HepG2 (cell line): ENCODE data around the gene ATG9A. TPM values are rescaled to one million over a fixed set of nuclear protein-coding genes. Genes with fewer than 3 reads are reported as not detected.

Experiments used
- ARNT2 ChIP-seq: sonication (generic); formaldehyde crosslinking; IDR thresholded peaks from 2 replicates; pipeline ENCODE4 v1.8.0; 2022; ENCODE audit warnings: mild to moderate bottlenecking, low read depth, missing genetic modification reagents, moderate library complexity
- DPF2 ChIP-seq: sonication (generic); formaldehyde crosslinking; IDR thresholded peaks from 2 replicates; pipeline ENCODE4 v1.4.0; 2020; ENCODE audit warnings: mild to moderate bottlenecking, low read depth, missing genetic modification reagents, borderline replicate concordance
- MIER3 ChIP-seq: IDR thresholded peaks from 2 replicates; pipeline ENCODE4 v1.6.1; 2016; ENCODE audit warnings: missing compliant biosample characterization, borderline replicate concordance
- SP2 ChIP-seq: sonication (generic); formaldehyde crosslinking; IDR thresholded peaks from 2 replicates; pipeline ENCODE4 v1.5.1; 2020; ENCODE audit warnings: mild to moderate bottlenecking, missing genetic modification reagents
- ZNF282 ChIP-seq: fragments of 450-650 bp; IDR thresholded peaks from 2 replicates; pipeline ENCODE4 v1.6.1; 2018; ENCODE audit not compliant: partially characterized antibody
- ZNF430 ChIP-seq: sonication (generic); formaldehyde crosslinking; IDR thresholded peaks from 2 replicates; pipeline ENCODE4 v1.9.0; 2021; ENCODE audit warnings: mild to moderate bottlenecking, missing genetic modification reagents
- ZNF468 ChIP-seq: sonication (generic); formaldehyde crosslinking; IDR thresholded peaks from 2 replicates; pipeline ENCODE4 v1.8.0; 2022; ENCODE audit warnings: mild to moderate bottlenecking, moderate library complexity, missing genetic modification reagents
- ZNF788 ChIP-seq: sonication (generic); formaldehyde crosslinking; IDR thresholded peaks from 2 replicates; pipeline ENCODE4 v1.5.0; 2020; ENCODE audit warnings: mild to moderate bottlenecking, missing genetic modification reagents, borderline replicate concordance
- ZNF883 ChIP-seq: sonication (generic); formaldehyde crosslinking; IDR thresholded peaks from 2 replicates; pipeline ENCODE4 v1.5.1; 2020; ENCODE audit warnings: mild to moderate bottlenecking, missing genetic modification reagents; ENCODE audit errors: not compliant biosample characterization
- polyA plus RNA-seq, 8 experiments: library from polyadenylated mRNA; depleted of rRNA in 3 of 8; stranded (reverse) in 7 of 8; unstranded in 1 of 8; fragments of >200 nt; fragmentation: Illumina TruSeq in 4 of 8; extraction: Trizol in 4 of 8; gene quantifications; 2 replicates each; pipeline versions ENCODE4 v1.2.1 to v1.2.3, GENCODE V29; 2011 to 2016; ENCODE audit warnings: low read depth in 4 of 8, missing spikeins in 1 of 8, mixed read lengths in 1 of 8; ENCODE audit not compliant: insufficient read depth in 1 of 8
- total RNA-seq, 5 experiments: library from RNA; depleted of rRNA; stranded (reverse); fragments of >200 nt; fragmentation: Illumina TruSeq; extraction: Trizol; gene quantifications; 2 replicates each; pipeline ENCODE4 v1.2.3, GENCODE V29; 2016; ENCODE audit warnings: low read depth in 1 of 5
- TF ChIP-seq, protein P1 (sequence below): sonication (generic); formaldehyde crosslinking; IDR thresholded peaks from 2 replicates; pipeline ENCODE4 v1.8.1; 2023; ENCODE audit warnings: missing genetic modification reagents, inconsistent platforms, borderline replicate concordance
- TF ChIP-seq, protein P2 (sequence below): fragments of 450-650 bp; IDR thresholded peaks from 2 replicates; pipeline ENCODE4 v1.6.1; 2017; ENCODE audit warnings: mild to moderate bottlenecking
- TF ChIP-seq, protein P3 (sequence below), 2 experiments: sonication (generic) in 1 of 2; formaldehyde crosslinking in 1 of 2; IDR thresholded peaks; 2 replicates each; pipeline versions ENCODE4 v1.4.0 to v1.6.1; 2016 to 2020; ENCODE audit warnings: borderline replicate concordance in 1 of 2, low read depth in 1 of 2, mild to moderate bottlenecking in 1 of 2, missing genetic modification reagents in 1 of 2
- TF ChIP-seq, protein P4 (sequence below): sonication (generic); formaldehyde crosslinking; IDR thresholded peaks from 2 replicates; pipeline ENCODE4 v1.9.0; 2021; ENCODE audit warnings: missing genetic modification reagents, borderline replicate concordance
- TF ChIP-seq, protein P5 (sequence below): sonication (generic); formaldehyde crosslinking; IDR thresholded peaks from 2 replicates; pipeline ENCODE4 v1.5.1; 2020; ENCODE audit warnings: mild to moderate bottlenecking, moderate library complexity, missing genetic modification reagents

ATG9A gene
- total and polyA plus RNA-seq, 2 of the 13 experiments (the other 11 are each of a cell fraction or from before 2014, with no cell fraction given), result 35.0 to 131 TPM

DNA sequence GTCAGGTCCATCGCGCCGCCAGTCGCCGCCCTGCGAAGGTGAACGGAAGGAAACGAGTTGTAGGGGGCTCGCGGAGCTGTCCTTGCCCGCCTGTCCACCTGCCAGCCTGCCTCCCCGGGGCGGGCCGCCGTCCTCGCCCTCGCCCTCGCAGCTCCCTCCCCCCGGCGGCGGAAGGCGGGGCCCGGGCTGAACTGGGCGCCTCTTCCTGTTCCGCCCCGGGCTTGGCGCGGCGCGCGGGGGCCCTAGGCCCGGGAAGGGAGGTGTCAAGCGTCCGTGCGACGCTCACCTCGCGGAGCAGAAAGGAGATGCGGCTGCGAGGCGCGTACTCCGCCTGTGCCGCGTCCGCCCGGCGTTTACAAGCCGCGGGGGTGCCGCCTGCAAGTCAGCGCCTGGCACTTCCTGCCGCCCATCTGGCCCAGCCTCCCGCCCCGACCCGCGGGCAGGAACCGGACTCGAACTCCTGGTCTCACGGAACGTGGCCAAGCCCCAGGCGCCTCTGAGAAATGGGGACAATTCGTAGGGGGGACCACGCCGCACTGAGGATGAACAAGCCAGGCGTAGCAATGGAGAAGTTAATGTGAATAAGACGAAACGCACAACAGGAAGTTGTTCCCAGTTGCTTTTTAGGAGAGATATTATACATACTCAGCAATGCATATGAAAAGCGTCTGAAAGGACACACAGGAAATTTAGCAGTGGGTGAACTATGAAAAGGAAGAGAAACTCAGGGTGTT, 52.5 kb downstream of the ATG9A start, which contains the start of gene CNPPD1 (continued):
- TF ChIP-seq ZNF883 (CRISPR knock-in tag) (peak; percentile 97), ZNF430 (CRISPR knock-in tag) (peak; percentile 82), MIER3 (CRISPR knock-in tag) (peak; percentile 74; the same call in 1 of the 2 replicates), SP2 (CRISPR knock-in tag) (peak; percentile 74), ARNT2 (peak; percentile 99), ZNF788 (CRISPR knock-in tag) (peak; percentile 96), DPF2 (CRISPR knock-in tag) (no peak), ZNF282 (no peak), ZNF468 (CRISPR knock-in tag) (peak; percentile 78; the same call in 1 of the 2 replicates)
- TF ChIP-seq, protein P1, sequence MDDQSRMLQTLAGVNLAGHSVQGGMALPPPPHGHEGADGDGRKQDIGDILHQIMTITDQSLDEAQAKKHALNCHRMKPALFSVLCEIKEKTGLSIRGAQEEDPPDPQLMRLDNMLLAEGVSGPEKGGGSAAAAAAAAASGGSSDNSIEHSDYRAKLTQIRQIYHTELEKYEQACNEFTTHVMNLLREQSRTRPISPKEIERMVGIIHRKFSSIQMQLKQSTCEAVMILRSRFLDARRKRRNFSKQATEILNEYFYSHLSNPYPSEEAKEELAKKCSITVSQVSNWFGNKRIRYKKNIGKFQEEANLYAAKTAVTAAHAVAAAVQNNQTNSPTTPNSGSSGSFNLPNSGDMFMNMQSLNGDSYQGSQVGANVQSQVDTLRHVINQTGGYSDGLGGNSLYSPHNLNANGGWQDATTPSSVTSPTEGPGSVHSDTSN (CRISPR knock-in tag), result 0 out of 2 replicates have a peak, but pooled peaks have one; percentile 42
- TF ChIP-seq, protein P2, sequence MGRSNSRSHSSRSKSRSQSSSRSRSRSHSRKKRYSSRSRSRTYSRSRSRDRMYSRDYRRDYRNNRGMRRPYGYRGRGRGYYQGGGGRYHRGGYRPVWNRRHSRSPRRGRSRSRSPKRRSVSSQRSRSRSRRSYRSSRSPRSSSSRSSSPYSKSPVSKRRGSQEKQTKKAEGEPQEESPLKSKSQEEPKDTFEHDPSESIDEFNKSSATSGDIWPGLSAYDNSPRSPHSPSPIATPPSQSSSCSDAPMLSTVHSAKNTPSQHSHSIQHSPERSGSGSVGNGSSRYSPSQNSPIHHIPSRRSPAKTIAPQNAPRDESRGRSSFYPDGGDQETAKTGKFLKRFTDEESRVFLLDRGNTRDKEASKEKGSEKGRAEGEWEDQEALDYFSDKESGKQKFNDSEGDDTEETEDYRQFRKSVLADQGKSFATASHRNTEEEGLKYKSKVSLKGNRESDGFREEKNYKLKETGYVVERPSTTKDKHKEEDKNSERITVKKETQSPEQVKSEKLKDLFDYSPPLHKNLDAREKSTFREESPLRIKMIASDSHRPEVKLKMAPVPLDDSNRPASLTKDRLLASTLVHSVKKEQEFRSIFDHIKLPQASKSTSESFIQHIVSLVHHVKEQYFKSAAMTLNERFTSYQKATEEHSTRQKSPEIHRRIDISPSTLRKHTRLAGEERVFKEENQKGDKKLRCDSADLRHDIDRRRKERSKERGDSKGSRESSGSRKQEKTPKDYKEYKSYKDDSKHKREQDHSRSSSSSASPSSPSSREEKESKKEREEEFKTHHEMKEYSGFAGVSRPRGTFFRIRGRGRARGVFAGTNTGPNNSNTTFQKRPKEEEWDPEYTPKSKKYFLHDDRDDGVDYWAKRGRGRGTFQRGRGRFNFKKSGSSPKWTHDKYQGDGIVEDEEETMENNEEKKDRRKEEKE, result no peak
- TF ChIP-seq, protein P3, sequence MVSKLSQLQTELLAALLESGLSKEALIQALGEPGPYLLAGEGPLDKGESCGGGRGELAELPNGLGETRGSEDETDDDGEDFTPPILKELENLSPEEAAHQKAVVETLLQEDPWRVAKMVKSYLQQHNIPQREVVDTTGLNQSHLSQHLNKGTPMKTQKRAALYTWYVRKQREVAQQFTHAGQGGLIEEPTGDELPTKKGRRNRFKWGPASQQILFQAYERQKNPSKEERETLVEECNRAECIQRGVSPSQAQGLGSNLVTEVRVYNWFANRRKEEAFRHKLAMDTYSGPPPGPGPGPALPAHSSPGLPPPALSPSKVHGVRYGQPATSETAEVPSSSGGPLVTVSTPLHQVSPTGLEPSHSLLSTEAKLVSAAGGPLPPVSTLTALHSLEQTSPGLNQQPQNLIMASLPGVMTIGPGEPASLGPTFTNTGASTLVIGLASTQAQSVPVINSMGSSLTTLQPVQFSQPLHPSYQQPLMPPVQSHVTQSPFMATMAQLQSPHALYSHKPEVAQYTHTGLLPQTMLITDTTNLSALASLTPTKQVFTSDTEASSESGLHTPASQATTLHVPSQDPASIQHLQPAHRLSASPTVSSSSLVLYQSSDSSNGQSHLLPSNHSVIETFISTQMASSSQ (IDR thresholded peaks at IDR 0.05; ENCODE audit: low read depth), result no peak
- TF ChIP-seq, protein P3 (CRISPR knock-in tag; IDR thresholded peaks at IDR 0.05; ENCODE audit: borderline replicate concordance), result peak; percentile 83; the same call in 1 of the 2 replicates
- TF ChIP-seq, protein P4, sequence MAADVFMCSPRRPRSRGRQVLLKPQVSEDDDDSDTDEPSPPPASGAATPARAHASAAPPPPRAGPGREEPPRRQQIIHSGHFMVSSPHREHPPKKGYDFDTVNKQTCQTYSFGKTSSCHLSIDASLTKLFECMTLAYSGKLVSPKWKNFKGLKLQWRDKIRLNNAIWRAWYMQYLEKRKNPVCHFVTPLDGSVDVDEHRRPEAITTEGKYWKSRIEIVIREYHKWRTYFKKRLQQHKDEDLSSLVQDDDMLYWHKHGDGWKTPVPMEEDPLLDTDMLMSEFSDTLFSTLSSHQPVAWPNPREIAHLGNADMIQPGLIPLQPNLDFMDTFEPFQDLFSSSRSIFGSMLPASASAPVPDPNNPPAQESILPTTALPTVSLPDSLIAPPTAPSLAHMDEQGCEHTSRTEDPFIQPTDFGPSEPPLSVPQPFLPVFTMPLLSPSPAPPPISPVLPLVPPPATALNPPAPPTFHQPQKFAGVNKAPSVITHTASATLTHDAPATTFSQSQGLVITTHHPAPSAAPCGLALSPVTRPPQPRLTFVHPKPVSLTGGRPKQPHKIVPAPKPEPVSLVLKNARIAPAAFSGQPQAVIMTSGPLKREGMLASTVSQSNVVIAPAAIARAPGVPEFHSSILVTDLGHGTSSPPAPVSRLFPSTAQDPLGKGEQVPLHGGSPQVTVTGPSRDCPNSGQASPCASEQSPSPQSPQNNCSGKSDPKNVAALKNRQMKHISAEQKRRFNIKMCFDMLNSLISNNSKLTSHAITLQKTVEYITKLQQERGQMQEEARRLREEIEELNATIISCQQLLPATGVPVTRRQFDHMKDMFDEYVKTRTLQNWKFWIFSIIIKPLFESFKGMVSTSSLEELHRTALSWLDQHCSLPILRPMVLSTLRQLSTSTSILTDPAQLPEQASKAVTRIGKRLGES (CRISPR knock-in tag), result peak; percentile 90; the same call in 1 of the 2 replicates
- TF ChIP-seq, protein P5, sequence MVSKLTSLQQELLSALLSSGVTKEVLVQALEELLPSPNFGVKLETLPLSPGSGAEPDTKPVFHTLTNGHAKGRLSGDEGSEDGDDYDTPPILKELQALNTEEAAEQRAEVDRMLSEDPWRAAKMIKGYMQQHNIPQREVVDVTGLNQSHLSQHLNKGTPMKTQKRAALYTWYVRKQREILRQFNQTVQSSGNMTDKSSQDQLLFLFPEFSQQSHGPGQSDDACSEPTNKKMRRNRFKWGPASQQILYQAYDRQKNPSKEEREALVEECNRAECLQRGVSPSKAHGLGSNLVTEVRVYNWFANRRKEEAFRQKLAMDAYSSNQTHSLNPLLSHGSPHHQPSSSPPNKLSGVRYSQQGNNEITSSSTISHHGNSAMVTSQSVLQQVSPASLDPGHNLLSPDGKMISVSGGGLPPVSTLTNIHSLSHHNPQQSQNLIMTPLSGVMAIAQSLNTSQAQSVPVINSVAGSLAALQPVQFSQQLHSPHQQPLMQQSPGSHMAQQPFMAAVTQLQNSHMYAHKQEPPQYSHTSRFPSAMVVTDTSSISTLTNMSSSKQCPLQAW (CRISPR knock-in tag), result peak; percentile 86
